Natural killer cell (primary cell): ENCODE measurements around the gene RNF7. TPM values are rescaled to one million over a fixed set of nuclear protein-coding genes. Genes with fewer than 3 reads are reported as not detected.

Source experiments
- ATAC-seq, 3 donors: fragments of 150-1000 bp in 2 of 3; fragments of 200-7000 bp in 1 of 3; cut with Tn5 transposase; 1 replicate in 1 of 3; 2 replicates in 2 of 3; pipeline ENCODE4 v1.10.0; 2021; ENCODE audit warnings: mild to moderate bottlenecking in 2 of 3, moderate library complexity in 2 of 3
- DNase-seq, 2 donors: peaks; one replicate each; pipeline versions ENCODE4 v3.0.0 to v3.0.0-alpha.2; 2013 to 2021; ENCODE audit warnings: mixed read lengths in 1 of 2
- H3K27ac ChIP-seq: one replicate; pipeline ENCODE4 v1.5.1; 2013; ENCODE audit warnings: mild to moderate bottlenecking, low read length
- H3K27me3 ChIP-seq: one replicate; pipeline ENCODE4 v1.6.1; 2013; ENCODE audit warnings: low read length; ENCODE audit not compliant: control insufficient read depth, insufficient read depth
- H3K36me3 ChIP-seq: one replicate; pipeline ENCODE4 v1.6.1; 2013; ENCODE audit warnings: low read length; ENCODE audit not compliant: control insufficient read depth, insufficient read depth
- H3K4me1 ChIP-seq: one replicate; pipeline ENCODE4 v1.6.1; 2013; ENCODE audit warnings: low read length; ENCODE audit not compliant: control insufficient read depth, insufficient read depth
- H3K4me3 ChIP-seq: one replicate; pipeline ENCODE4 v1.5.1; 2013; ENCODE audit warnings: low read length
- H3K9me3 ChIP-seq: one replicate; pipeline ENCODE4 v1.6.1; 2013; ENCODE audit warnings: low read length; ENCODE audit not compliant: control insufficient read depth, insufficient read depth
- H3K27ac Mint-ChIP-seq, 2 donors: one replicate each; pipeline ENCODE4 v1.8.0; 2022; ENCODE audit warnings: mild to moderate bottlenecking in 2 of 2, mixed read lengths in 2 of 2, moderate library complexity in 1 of 2
- H3K27me3 Mint-ChIP-seq, 2 donors: one replicate each; pipeline ENCODE4 v1.8.0; 2022; ENCODE audit warnings: low read depth in 2 of 2, mixed read lengths in 2 of 2
- H3K36me3 Mint-ChIP-seq: one replicate; pipeline ENCODE4 v1.8.0; 2022; ENCODE audit warnings: mixed read lengths
- H3K4me1 Mint-ChIP-seq, 2 donors: one replicate each; pipeline ENCODE4 v1.8.0; 2022; ENCODE audit warnings: mixed read lengths in 2 of 2
- H3K4me3 Mint-ChIP-seq: one replicate; pipeline ENCODE4 v1.8.0; 2022; ENCODE audit warnings: mild to moderate bottlenecking, moderate library complexity, mixed read lengths
- H3K9me3 Mint-ChIP-seq, 2 donors: one replicate each; pipeline ENCODE4 v1.8.0; 2022; ENCODE audit warnings: mixed read lengths in 2 of 2
- WGBS: methylation state at CpG from one replicate; pipeline ENCODE4 v1.1.7; 2013; ENCODE audit warnings: missing lambda C conversion rate; ENCODE audit not compliant: insufficient coverage; 5-methylcytosine and 5-hydroxymethylcytosine counted together
- intact Hi-C: fragments of 100-400 bp; cut with micrococcal nuclease; formaldehyde crosslinking; loops from one replicate; pipeline ENCODE4 v1.14.2; 2022
- total RNA-seq, 4 donors: library from RNA; stranded (reverse); fragments of 120-200 nt in 1 of 4; gene quantifications; one replicate each; pipeline versions ENCODE4 v1.2.3 to v1.2.4, GENCODE V29; 2013 to 2022
- TF ChIP-seq, protein P1 (sequence below): fragments of 200-600 bp; IDR thresholded peaks from one replicate; pipeline ENCODE4 v1.8.0; 2022; ENCODE audit warnings: antibody characterized with exemption

The RNF7 gene
- total RNA-seq, 3 donors from 2014 or later (not counting 1 experiment from before 2014, with no cell fraction given): 65.0 to 75.0 (median 73.4) TPM

GRCh38 chr3:141723255-141723654, 14.8 kb upstream of the RNF7 start:
- Histone ChIP-seq H3K4me3 (no peak overlapping the region), H3K27me3 (no peaks in the 10 kb centered on the region), H3K27ac (no peak overlapping the region), H3K9me3 (no peaks in the 10 kb centered on the region), H3K4me1 (no peaks in the 10 kb centered on the region), H3K36me3 (no peaks in the 10 kb centered on the region)
- intact Hi-C loops: no loop called here
- H3K36me3 Mint-ChIP-seq: no peaks in the 10 kb centered on the region
- no peaks in the 10 kb centered on the region for H3K9me3 Mint-ChIP-seq
- TF ChIP-seq, protein P1, sequence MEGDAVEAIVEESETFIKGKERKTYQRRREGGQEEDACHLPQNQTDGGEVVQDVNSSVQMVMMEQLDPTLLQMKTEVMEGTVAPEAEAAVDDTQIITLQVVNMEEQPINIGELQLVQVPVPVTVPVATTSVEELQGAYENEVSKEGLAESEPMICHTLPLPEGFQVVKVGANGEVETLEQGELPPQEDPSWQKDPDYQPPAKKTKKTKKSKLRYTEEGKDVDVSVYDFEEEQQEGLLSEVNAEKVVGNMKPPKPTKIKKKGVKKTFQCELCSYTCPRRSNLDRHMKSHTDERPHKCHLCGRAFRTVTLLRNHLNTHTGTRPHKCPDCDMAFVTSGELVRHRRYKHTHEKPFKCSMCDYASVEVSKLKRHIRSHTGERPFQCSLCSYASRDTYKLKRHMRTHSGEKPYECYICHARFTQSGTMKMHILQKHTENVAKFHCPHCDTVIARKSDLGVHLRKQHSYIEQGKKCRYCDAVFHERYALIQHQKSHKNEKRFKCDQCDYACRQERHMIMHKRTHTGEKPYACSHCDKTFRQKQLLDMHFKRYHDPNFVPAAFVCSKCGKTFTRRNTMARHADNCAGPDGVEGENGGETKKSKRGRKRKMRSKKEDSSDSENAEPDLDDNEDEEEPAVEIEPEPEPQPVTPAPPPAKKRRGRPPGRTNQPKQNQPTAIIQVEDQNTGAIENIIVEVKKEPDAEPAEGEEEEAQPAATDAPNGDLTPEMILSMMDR: no peak
- DNase-seq (no peak), ATAC-seq (no peak)
- H3K27ac Mint-ChIP-seq: no peak overlapping the region
- H3K4me3 Mint-ChIP-seq: no peak overlapping the region
- peaks cover 6 to 12% of the 10 kb centered on the region in 2 donors for H3K27me3 Mint-ChIP-seq
- no peaks in the 10 kb centered on the region for H3K4me1 Mint-ChIP-seq

GRCh38 chr3:141724186-141724585, 13.9 kb upstream of the RNF7 start:
- no peak overlapping the region for H3K4me3 ChIP-seq
- no peak for DNase-seq
- no peaks in the 10 kb centered on the region for H3K36me3 Mint-ChIP-seq
- no peaks in the 10 kb centered on the region for H3K27me3 ChIP-seq
- 85% methylated on average over 1 of the region's 1 CpG for WGBS
- H3K27me3 Mint-ChIP-seq: peaks cover 0 to 15% of the 10 kb centered on the region in 2 donors
- no peaks in the 10 kb centered on the region for H3K4me1 ChIP-seq
- H3K27ac Mint-ChIP-seq: no peak overlapping the region
- no peaks in the 10 kb centered on the region for H3K4me1 Mint-ChIP-seq
- H3K9me3 Mint-ChIP-seq: no peaks in the 10 kb centered on the region
- H3K9me3 ChIP-seq: no peaks in the 10 kb centered on the region
- no peak overlapping the region for H3K4me3 Mint-ChIP-seq
- TF ChIP-seq, protein P1: no peak
- H3K27ac ChIP-seq: no peak overlapping the region
- ATAC-seq: no peak
- H3K36me3 ChIP-seq: no peaks in the 10 kb centered on the region
- intact Hi-C loops: no loop called here

DNA sequence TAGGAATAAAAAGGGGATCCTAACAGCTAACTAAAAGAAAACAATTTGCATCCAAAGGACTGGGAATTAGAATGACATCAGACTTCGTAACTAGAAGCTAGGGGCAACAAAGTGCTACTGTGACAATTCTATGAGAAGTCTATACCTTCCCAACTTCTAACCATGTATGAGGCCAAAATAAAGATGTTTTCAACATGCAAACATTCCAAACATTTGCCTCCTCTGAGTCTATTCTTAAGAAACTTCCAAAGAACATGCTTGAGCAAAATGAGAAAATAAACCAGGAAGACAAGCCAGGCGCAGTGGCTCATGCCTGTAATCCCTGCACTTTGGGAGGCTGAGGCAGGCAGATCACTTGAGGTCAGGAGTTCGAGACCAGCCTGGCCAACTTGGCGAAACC, 13.1 kb upstream of the RNF7 start:
- Histone ChIP-seq H3K27me3 (no peaks in the 10 kb centered on the region), H3K36me3 (no peaks in the 10 kb centered on the region), H3K4me3 (no peak overlapping the region), H3K9me3 (no peaks in the 10 kb centered on the region), H3K27ac (no peak overlapping the region), H3K4me1 (no peaks in the 10 kb centered on the region)
- Mint-ChIP-seq H3K27ac (no peak overlapping the region), H3K4me1 (no peaks in the 10 kb centered on the region), H3K27me3 (peaks cover 0 to 12% of the 10 kb centered on the region in 2 donors), H3K4me3 (no peak overlapping the region), H3K36me3 (no peaks in the 10 kb centered on the region), H3K9me3 (no peaks in the 10 kb centered on the region)
- TF ChIP-seq, protein P1: no peak
- intact Hi-C loops: no loop called here
- WGBS: 96% methylated on average over 4 of the region's 4 CpGs
- DNase-seq: no peak
- ATAC-seq: no peak

GRCh38 chr3:141726483-141726882, 11.6 kb upstream of the RNF7 start:
- Histone ChIP-seq H3K27me3 (no peaks in the 10 kb centered on the region), H3K4me3 (no peak overlapping the region), H3K36me3 (no peaks in the 10 kb centered on the region), H3K9me3 (no peaks in the 10 kb centered on the region), H3K27ac (no peak overlapping the region), H3K4me1 (no peaks in the 10 kb centered on the region)
- ATAC-seq (no peak), DNase-seq (no peak)
- 93% methylated on average over 1 of the region's 1 CpG for WGBS
- Mint-ChIP-seq H3K4me1 (no peaks in the 10 kb centered on the region), H3K4me3 (no peak overlapping the region), H3K27ac (no peak overlapping the region), H3K27me3 (peaks cover 0 to 9% of the 10 kb centered on the region in 2 donors), H3K9me3 (no peaks in the 10 kb centered on the region), H3K36me3 (no peaks in the 10 kb centered on the region)
- intact Hi-C loops: no loop called here
- TF ChIP-seq, protein P1: no peak
